ENCODE results near the gene FOXA1.
A peak's percentile ranks its signal among the peaks of the same experiment; 100 is the strongest.
"Not testable (repeated sequence)": the region's sequence is repeated elsewhere in the genome, so short reads cannot be mapped to it uniquely, and the experiment has no call there.

Gene FOXA1

DNA sequence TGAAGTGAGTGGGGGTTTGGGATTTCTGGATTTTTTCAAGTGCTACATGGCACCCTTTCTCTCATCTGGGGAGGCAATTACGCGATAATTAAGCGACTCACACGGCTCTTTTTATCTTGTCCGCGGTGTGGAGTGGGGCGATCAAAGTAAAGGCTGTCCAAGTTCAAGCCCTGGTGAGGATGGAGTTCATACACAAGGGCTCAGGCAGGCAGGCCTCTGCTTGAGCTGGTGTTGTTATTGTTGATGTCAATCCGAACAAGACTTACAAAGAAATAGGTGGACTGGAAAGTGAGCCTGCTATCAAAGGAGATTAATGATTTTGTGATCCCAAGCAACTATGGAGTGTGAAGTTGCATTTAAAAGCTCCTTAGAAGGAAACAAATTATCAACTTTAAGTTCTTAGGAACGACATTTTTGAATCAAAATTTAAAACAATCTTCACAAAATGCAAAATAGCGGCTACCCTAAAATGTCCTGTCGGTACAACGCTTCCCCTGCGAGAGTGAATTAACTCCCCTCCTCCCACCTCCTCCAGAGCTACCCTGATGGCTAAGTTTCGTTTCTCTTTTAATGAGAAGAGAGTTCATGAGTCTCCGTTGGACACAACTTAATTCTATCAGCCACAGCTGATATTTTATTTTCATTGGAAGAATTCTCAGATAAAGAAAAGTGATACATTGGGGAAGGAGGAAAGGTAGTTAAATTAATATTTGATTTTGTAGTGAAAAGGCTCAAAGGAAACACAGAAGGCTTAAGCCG, 5.9 kb downstream of the FOXA1 start:
- DNase-seq: peak; percentile 65

DNA sequence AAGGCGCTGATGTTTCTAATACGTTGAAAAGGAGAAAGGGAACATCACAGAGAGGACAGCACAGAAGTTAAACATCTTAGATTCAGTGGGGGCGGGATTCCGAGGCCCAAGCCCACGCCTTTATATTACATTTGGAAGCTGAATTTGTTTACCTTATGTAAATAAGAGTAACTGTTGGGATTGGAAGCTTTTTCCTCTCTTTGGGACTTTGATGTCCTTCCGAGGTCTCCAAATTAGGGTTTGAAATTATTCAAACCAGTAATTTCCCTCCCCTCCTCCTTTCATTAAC, 6.4 kb downstream of the FOXA1 start:
- DNase-seq: no peak

DNA sequence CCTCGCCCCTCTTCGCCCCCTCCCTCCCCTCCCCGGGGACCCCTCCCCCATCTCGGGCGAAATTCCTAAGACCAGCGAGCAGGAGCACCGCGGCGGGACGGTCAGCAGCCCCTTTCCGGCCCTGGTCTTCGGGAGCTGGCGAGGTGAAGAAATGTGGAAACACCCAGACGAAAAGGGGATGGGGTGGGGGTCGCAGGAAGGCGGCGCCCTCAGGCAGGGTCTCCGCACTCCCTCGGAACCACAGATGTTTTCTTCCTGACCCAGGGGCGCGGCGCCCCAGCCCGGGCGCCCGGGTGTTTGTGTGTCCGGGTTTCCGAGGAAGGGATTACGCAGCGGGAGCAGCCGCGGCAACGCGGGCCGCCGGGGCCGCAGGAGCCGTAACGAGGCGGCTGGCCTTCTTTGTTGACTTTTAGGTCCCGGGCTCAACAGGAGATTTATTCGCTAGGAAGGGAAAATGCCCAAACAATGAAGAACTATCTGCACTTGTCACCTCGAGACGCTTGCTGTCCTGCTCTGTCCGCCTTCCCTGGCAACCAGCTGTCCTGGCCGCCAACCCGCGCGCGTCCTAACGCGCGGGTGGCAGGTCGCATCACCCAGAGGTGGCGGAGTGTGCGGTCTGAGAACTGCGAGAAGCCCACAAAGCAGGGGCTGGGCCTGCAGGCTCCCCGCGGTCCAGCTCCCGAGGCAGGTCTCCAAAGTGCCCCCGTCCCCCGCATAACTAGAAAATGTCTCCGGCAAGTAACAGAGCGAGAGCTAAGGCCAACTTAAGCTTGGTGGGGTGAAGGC, 7.0 kb downstream of the FOXA1 start:
- no peak for DNase-seq

DNA sequence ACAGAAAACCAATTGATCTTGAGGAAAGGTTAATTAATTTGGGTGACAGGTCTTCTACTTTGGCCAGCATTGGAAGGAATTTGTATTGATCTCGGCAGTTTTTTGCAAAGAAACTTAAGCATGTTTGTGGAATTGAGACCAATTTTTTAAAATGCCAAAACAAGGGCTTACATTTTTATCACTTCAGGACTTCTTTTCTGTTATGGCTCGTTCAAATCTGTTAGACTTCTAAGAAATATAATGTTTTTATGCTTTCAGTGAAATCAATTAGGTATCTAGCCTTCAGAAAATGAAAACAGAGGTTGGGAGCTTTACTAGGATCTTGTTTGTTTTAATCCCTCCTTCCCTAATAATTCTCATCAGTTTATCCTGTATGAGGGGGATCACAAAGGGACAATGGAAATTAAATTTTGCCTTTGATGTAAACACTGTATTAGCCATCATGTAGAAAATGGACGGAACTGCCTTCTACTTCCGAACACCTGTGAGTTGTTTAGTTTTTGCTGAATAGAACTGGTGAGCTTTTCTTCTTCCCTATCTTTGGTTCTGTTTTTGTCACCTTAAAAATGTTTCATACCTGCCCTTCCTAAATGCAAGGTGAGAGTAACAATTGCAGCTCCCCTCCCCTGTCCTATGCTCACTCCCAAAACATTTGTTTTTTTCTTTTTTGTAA, 7.8 kb downstream of the FOXA1 start:
- DNase-seq: no peak

DNA sequence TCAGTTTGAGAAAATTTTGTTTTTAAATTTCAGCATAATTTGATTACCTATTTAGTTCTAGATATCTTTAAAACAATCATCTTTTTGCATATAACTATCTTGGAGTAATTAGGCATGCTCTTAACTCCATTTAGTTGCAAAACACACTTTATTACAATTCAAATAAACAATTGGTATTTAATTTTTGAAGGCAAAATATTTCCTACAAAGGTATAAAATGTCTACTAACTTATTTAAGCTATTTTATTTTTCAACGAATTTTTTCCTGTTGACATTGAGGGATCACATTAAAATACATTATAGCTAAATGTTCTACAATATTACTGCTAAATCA, 8.3 kb downstream of the FOXA1 start:
- no peak for DNase-seq

- DNase-seq: no peak
Observed at GRCh38 chr14:37585971-37586796, 8.9 kb downstream of the FOXA1 start.

DNA sequence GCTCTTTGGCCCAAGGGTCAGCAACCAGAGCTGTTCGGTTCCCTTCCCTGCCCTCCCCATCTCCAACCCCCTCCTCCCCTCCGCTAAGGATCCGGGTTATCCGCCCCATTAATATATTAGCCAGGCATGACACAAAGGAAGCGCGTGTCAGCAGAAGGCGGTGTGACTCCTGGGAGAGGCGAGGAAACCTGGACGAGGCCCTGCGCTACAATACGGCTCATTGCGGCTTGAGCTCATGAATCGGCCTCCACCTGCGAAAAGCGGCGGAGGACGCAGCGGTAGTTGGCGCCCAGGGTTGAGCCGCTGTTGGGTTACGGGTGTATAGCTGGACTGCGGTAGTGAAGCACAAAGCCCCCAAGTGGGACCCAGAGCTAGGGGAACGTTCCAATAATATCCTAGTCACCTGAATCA, 9.9 kb downstream of the FOXA1 start:
- DNase-seq: no peak

DNA sequence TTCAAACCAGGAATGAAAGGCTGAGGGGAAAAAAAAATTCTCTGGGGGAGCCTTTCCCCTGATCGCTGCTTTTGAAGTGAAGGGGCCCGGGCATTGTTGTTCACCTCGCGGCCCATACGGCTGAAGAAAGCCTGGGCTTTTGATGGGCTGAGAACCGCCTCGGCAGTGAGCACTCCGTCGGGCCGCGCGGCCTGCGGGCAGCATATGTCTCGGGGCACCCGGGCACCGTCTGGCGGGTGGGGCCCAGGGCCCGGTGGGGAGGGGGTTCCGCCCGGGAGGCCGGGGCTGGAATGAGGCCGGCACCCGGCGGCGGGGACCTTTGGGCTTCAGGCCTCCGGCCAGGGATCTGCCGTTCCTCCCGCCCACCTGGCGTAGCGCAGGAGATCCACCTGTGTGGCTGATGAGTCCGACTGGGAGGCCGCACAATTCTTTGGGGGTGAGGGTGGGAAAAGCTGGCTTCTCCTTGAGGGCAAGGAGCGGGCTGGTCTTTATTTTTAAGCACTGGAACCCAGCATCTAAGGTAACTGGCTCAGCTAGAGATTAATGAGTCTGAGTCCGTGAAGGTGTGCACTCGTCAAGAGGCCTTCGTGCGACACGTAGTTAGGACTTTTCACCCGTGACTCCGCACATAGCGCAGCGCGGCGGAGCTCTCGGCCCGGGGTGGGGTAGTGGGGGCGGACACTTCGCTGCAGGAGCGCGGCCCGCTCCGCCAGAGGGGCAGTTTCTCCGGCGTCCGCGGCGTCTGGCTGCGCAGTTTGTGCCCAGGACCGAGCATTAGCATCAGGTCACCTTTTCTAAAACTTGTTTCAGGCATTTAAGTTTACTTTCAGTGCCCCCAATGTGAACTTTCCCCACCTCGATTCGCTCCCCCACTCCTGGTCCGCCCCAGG, 10.6 kb downstream of the FOXA1 start:
- no peak for DNase-seq

DNA sequence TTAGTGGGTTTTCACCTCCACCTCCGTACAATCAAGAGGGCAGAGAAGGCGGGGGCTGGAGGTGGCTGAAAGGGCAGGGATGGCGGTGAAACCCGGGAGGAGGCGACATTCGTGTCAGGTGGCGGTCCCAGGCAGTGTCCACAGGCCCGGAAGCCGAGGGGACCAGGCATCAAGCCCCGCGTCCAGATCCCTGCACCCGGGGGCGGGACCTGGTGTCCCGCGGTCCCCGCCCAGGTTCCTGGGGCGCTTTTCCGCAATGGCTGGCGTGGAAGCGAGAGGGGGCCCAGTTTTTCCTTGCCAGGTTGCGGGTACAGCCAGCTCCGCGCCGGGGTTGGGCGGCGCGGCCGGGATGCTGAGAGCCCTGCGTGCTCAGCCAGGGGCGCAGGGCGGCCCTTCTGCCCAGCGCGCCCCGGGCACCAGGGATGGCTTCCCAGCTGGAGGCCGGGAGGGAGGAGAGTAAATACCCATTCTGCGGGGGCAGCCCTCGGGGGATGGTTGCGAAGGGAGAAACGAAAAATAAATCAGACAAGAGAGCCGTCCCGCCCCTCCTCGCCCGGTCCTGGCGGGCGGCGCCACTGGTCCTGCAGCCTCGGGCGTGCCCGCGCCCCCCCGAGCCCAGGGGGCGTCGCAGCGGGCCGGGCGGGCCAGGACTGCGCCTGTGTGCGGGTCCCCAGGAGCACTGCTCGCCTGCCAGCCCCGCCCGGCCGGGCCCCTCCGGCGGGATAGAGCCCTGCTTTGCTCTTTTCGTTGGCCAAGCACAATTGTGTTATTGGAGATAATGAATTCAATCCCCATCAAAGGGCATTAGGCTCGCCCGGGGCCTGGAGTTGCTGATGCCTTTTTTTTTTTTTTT, 11.5 kb downstream of the FOXA1 start:
- DNase-seq: no peak

GRCh38 chr14:37580146-37580545, 14.9 kb downstream of the FOXA1 start:
- no peak for DNase-seq

DNA sequence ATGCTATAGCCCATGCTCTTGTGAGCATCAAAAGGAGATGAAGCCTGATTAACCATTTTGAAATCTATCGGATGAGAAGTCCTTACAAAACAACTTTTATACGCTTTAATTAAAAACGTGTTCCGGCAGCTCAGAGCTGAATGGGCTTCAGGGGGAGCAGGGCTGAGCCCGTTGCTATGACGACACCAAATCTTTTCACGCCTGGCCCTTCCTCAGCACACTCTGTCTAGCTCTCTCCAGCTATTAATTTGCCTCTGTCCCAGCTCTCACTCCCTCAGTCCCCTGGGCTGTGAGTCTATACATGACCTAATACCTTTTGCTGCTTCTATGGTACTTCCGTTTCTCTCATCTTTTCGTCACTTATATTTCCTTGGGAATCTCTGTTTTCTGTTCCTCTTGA, 15.8 kb downstream of the FOXA1 start:
- no peak for DNase-seq

- DNase-seq: no peak
Observed at GRCh38 chr14:37573356-37573755, 21.7 kb downstream of the FOXA1 start.

DNA sequence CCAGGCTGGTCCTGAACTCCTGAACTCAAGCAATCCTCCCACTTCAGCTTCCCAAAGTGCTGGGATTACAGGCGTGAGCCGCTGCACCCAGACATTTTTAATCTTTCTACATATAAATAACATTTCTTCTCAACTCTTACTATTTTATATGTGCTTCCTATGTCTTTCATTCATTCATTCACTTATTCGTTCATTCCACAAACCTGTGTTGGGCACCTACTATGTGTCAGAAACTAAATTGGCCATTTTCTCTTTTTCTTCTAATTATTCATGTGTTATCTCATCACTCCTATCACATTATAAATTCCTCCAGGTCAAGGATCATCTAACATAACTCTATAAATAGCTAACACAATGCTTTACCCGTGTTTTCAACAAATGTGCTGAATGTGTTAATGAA, 23.7 kb downstream of the FOXA1 start:
- DNase-seq: no peak

- DNase-seq: no peak
Observed at GRCh38 chr14:37569729-37570128, 25.3 kb downstream of the FOXA1 start.

- DNase-seq: no peak
Observed at GRCh38 chr14:37566811-37567371, 28.2 kb downstream of the FOXA1 start.

- peak; percentile 5 for DNase-seq
Observed at GRCh38 chr14:37565550-37565949, 29.5 kb downstream of the FOXA1 start.

DNA sequence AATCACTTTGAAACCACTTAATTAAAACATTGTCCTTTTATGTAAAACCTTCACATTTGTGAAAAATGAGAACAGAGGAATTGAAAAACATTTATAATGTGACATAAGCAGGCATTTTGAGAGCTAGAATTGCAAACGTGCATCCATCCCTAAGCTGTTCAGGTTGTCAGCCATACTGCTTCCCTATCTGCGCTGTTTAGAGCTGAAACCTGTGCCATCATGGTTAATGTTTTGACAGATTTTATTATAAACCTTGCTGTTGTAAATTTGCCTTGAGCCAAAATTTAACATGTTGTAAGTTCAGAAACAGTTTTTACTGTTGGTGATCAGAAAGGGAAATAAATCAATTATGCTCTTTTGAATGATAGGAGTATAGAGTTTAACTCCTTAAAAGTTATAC, 31.9 kb downstream of the FOXA1 start:
- DNase-seq: no peak

- DNase-seq: no peak
Observed at GRCh38 chr14:37559386-37559785, 35.7 kb downstream of the FOXA1 start.

GRCh38 chr14:37558740-37559139, 36.3 kb downstream of the FOXA1 start:
- DNase-seq: no peak

- not testable (repeated sequence) for DNase-seq
Observed at GRCh38 chr14:37555596-37555995, 39.5 kb downstream of the FOXA1 start.
